ENCODE data around the gene BANP. TPM values are rescaled to one million over a fixed set of nuclear protein-coding genes. Genes with fewer than 3 reads are reported as not detected.
"Not testable (repeated sequence)": the region's sequence is repeated elsewhere in the genome, so short reads cannot be mapped to it uniquely, and the experiment has no call there.

Gene BANP
- total RNA-seq, 1 experiment from 2014 or later, result 34.5 TPM

DNA sequence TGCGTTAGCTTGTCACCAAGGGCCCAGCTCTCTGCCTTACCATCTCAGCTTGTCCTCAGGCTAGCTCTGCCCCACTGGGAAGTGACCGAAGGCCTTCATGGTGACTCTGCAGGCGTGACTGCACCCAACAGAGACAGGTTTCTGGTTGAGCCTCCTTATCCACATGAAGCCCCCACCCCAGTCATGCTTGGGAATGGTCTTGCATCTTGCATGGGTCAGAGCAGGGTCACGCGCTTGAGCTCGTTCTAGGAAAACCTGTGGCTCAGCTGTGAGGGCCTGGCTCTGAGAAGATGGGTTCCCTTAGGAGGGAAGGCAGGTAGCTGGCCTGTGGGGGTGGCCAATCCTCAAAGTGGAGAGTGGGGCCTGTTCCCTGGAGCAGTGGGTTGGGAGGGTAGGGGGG is 122.8 kb downstream of the BANP start (continued):
- TF ChIP-seq, protein P1, sequence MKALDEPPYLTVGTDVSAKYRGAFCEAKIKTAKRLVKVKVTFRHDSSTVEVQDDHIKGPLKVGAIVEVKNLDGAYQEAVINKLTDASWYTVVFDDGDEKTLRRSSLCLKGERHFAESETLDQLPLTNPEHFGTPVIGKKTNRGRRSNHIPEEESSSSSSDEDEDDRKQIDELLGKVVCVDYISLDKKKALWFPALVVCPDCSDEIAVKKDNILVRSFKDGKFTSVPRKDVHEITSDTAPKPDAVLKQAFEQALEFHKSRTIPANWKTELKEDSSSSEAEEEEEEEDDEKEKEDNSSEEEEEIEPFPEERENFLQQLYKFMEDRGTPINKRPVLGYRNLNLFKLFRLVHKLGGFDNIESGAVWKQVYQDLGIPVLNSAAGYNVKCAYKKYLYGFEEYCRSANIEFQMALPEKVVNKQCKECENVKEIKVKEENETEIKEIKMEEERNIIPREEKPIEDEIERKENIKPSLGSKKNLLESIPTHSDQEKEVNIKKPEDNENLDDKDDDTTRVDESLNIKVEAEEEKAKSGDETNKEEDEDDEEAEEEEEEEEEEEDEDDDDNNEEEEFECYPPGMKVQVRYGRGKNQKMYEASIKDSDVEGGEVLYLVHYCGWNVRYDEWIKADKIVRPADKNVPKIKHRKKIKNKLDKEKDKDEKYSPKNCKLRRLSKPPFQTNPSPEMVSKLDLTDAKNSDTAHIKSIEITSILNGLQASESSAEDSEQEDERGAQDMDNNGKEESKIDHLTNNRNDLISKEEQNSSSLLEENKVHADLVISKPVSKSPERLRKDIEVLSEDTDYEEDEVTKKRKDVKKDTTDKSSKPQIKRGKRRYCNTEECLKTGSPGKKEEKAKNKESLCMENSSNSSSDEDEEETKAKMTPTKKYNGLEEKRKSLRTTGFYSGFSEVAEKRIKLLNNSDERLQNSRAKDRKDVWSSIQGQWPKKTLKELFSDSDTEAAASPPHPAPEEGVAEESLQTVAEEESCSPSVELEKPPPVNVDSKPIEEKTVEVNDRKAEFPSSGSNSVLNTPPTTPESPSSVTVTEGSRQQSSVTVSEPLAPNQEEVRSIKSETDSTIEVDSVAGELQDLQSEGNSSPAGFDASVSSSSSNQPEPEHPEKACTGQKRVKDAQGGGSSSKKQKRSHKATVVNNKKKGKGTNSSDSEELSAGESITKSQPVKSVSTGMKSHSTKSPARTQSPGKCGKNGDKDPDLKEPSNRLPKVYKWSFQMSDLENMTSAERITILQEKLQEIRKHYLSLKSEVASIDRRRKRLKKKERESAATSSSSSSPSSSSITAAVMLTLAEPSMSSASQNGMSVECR (CRISPR knock-in tag; IDR thresholded peaks at IDR 0.05; ENCODE audit: borderline replicate concordance), result no peak
- TF ChIP-seq, protein P2, sequence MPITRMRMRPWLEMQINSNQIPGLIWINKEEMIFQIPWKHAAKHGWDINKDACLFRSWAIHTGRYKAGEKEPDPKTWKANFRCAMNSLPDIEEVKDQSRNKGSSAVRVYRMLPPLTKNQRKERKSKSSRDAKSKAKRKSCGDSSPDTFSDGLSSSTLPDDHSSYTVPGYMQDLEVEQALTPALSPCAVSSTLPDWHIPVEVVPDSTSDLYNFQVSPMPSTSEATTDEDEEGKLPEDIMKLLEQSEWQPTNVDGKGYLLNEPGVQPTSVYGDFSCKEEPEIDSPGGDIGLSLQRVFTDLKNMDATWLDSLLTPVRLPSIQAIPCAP (CRISPR knock-in tag; IDR thresholded peaks at IDR 0.05), result no peak

DNA sequence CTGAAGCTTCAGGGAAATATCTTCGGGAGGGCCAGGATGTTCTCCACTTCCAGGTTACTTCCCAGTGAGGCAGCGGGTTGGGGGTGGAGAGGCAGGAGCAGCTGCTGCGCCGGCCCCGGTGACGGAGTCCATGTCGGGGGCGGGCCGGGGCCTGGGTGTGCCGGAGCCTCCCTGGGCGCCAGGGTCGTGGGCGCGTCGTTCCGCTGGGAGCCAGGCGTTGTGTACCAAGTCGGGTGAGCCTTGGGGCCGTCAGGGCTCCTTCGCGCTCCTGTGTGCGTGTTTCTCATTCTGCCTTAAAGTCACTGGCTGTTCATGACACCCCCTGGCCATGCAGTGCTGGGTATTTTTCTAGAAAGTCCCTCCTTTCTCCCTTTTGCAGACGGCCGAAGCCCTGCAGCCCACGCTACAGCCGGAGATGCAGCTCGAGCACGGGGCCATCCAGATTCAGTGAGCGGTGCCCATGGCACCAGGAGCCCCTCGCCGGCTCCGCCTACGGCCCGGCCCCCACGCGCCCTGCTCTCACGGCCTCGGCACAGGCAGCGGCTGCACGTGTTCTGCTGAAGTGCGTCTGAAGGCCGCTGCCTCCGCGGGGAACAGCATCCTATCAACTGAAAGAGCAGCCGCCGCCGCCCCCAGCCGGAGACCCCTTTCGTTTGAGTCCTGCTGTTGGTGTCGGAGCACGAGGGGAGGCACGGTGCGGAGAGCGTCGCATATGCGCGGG is 125.1 kb downstream of the BANP start:
- TF ChIP-seq PRRX2 (CRISPR knock-in tag; IDR thresholded peaks at IDR 0.05) (no peak), ZBTB21 (CRISPR knock-in tag; IDR thresholded peaks at IDR 0.05; ENCODE audit: borderline replicate concordance) (no peak), NR1H2 (CRISPR knock-in tag; IDR thresholded peaks at IDR 0.05) (no peak), TEAD1 (CRISPR knock-in tag; IDR thresholded peaks at IDR 0.05) (no peak), SP1 (CRISPR knock-in tag; conservative IDR thresholded peaks at IDR 0.05) (no peak), ZNF396 (CRISPR knock-in tag; IDR thresholded peaks at IDR 0.05; ENCODE audit: borderline replicate concordance) (no peak), ETV6 (CRISPR knock-in tag; IDR thresholded peaks at IDR 0.05) (no peak)
- TF ChIP-seq, protein P3, sequence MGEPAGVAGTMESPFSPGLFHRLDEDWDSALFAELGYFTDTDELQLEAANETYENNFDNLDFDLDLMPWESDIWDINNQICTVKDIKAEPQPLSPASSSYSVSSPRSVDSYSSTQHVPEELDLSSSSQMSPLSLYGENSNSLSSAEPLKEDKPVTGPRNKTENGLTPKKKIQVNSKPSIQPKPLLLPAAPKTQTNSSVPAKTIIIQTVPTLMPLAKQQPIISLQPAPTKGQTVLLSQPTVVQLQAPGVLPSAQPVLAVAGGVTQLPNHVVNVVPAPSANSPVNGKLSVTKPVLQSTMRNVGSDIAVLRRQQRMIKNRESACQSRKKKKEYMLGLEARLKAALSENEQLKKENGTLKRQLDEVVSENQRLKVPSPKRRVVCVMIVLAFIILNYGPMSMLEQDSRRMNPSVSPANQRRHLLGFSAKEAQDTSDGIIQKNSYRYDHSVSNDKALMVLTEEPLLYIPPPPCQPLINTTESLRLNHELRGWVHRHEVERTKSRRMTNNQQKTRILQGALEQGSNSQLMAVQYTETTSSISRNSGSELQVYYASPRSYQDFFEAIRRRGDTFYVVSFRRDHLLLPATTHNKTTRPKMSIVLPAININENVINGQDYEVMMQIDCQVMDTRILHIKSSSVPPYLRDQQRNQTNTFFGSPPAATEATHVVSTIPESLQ (CRISPR knock-in tag; IDR thresholded peaks at IDR 0.05), result no peak
- DNase-seq (ENCODE audit: low spot score) (no peak), ATAC-seq (no peak; the same call in 1 of the 2 replicates)
- Mint-ChIP-seq H3K4me3 (no peak overlapping the region), H3K27ac (no peak overlapping the region), H3K36me3 (peaks cover 22% of the 10 kb centered on the region), H3K4me1 (no peaks in the 10 kb centered on the region), H3K27me3 (ENCODE audit: low read depth) (no peaks in the 10 kb centered on the region), H3K9me3 (0 out of 2 replicates have a peak, but pooled peaks cover 3% of the 10 kb centered on the region)
- ChIA-PET POLR2A (no interaction called here), CTCF (interaction anchor here (0.5 kb wide), 1 partner anchor 299 kb away, joined by 3 read pairs; no protein-coding TSS in a partner anchor)

DNA sequence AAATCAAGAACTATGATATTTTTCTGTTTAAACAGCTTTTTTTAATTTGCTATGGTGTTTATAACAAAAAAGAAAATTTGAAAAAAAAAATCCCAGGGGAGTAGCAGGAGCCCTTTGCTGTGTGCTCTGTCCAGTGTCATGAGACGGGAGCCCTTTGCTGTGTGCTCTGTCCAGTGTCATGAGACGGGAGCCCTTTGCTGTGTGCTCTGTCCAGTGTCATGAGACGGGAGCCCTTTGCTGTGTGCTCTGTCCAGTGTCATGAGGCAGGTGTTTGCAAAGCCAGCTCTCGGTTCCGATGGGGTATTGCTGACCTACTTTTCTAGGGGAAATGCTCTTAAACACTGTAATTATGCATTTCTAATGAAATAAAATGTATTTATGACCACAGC is 125.7 kb downstream of the BANP start:
- H3K9me3 Mint-ChIP-seq; ATAC-seq; H3K4me1 Mint-ChIP-seq; POLR2A ChIA-PET; H3K27ac Mint-ChIP-seq; DNase-seq (ENCODE audit: low spot score); H3K27me3 Mint-ChIP-seq (ENCODE audit: low read depth); H3K4me3 Mint-ChIP-seq: not testable (repeated sequence)
- peaks cover 22% of the 10 kb centered on the region for H3K36me3 Mint-ChIP-seq
- CTCF ChIA-PET, result interaction anchor here (0.5 kb wide), 1 partner anchor 300 kb away, joined by 3 read pairs; no protein-coding TSS in a partner anchor

DNA sequence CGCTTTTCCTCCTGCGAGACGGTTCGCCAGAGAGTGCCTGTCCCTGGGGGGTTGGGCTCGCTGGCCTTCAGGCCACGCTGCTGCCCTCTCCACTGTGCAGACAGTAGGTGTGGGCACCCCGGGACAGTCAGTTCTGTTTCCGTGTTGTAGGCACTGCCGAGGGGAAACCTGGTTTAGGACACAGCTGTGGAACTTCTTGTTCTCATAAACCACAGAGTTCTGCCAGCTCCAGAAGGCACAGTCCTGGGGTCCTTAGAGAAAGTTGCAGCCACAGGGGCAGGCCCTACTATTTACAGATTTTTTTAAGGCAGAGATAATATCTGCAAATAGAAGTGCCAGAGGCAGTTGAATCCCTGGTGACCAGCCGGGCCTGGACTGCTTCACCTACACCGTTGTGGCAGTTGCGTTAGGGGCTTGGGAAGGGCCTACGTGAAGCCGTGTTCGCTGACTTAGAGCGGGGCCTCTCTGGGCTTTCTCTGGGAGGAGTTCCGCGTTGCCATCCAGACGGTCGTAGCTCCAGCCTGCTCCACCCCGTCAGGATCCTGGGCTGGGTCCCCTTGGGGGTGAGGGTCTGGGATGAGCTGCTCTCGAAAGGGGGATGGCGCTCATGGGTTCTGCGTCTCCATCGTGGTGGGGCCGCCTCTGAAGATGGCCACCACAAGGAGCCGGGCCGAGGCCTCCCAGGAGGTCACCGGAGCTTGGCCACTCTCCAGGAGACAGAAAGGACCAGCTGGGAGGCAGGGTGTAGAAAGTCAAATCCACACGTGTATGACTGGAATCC is 126.3 kb downstream of the BANP start:
- H3K27me3 Mint-ChIP-seq (ENCODE audit: low read depth), result no peaks in the 10 kb centered on the region
- POLR2A ChIA-PET, result no interaction called here
- peaks cover 22% of the 10 kb centered on the region for H3K36me3 Mint-ChIP-seq
- no peaks in the 10 kb centered on the region for H3K4me1 Mint-ChIP-seq
- DNase-seq (ENCODE audit: low spot score), result no peak
- 0 out of 2 replicates have a peak, but pooled peaks cover 3% of the 10 kb centered on the region for H3K9me3 Mint-ChIP-seq
- ATAC-seq, result no peak
- no peak overlapping the region for H3K27ac Mint-ChIP-seq
- CTCF ChIA-PET, result no interaction called here
- H3K4me3 Mint-ChIP-seq, result no peak overlapping the region
- TF ChIP-seq SMAD4 (CRISPR knock-in tag; IDR thresholded peaks at IDR 0.05), result no peak
- TF ChIP-seq ZNF416 (CRISPR knock-in tag; IDR thresholded peaks at IDR 0.05), result no peak
- TF ChIP-seq, protein P2 (CRISPR knock-in tag; IDR thresholded peaks at IDR 0.05), result no peak
- TF ChIP-seq, protein P4, sequence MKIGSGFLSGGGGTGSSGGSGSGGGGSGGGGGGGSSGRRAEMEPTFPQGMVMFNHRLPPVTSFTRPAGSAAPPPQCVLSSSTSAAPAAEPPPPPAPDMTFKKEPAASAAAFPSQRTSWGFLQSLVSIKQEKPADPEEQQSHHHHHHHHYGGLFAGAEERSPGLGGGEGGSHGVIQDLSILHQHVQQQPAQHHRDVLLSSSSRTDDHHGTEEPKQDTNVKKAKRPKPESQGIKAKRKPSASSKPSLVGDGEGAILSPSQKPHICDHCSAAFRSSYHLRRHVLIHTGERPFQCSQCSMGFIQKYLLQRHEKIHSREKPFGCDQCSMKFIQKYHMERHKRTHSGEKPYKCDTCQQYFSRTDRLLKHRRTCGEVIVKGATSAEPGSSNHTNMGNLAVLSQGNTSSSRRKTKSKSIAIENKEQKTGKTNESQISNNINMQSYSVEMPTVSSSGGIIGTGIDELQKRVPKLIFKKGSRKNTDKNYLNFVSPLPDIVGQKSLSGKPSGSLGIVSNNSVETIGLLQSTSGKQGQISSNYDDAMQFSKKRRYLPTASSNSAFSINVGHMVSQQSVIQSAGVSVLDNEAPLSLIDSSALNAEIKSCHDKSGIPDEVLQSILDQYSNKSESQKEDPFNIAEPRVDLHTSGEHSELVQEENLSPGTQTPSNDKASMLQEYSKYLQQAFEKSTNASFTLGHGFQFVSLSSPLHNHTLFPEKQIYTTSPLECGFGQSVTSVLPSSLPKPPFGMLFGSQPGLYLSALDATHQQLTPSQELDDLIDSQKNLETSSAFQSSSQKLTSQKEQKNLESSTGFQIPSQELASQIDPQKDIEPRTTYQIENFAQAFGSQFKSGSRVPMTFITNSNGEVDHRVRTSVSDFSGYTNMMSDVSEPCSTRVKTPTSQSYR (CRISPR knock-in tag; IDR thresholded peaks at IDR 0.05), result no peak
- no peak for TF ChIP-seq KAT7 (CRISPR knock-in tag; IDR thresholded peaks at IDR 0.05; ENCODE audit: borderline replicate concordance)
- no peak for TF ChIP-seq ZNF219 (CRISPR knock-in tag; IDR thresholded peaks at IDR 0.05; ENCODE audit: borderline replicate concordance)

All from WTC11 (cell line).